Naive B cell (primary cell): ENCODE results near the gene ALPI. TPM values are rescaled to one million over a fixed set of nuclear protein-coding genes. Genes with fewer than 3 reads are reported as not detected.
A peak's percentile ranks its signal among the peaks of the same experiment; 100 is the strongest.
"Not testable (repeated sequence)": the region's sequence is repeated elsewhere in the genome, so short reads cannot be mapped to it uniquely, and the experiment has no call there.

Experiments
- ATAC-seq, 2 donors: fragments of 150-1000 bp; cut with Tn5 transposase; 2 replicates each; pipeline ENCODE4 v1.10.0; 2021; ENCODE audit warnings: low read depth in 2 of 2, mild to moderate bottlenecking in 2 of 2, moderate library complexity in 2 of 2
- DNase-seq: peaks from one replicate; pipeline ENCODE4 v3.0.0; 2022
- H3K27ac Mint-ChIP-seq, 6 donors: one replicate each; pipeline ENCODE4 v1.8.0; 2020 to 2022; ENCODE audit warnings: mild to moderate bottlenecking in 6 of 6, mixed read lengths in 6 of 6, moderate library complexity in 5 of 6, inconsistent platforms in 2 of 6
- H3K27me3 Mint-ChIP-seq, 3 donors: one replicate each; pipeline ENCODE4 v1.8.0; 2021 to 2022; ENCODE audit warnings: mixed read lengths in 3 of 3, mild to moderate bottlenecking in 1 of 3
- H3K36me3 Mint-ChIP-seq, 2 donors: one replicate each; pipeline ENCODE4 v1.8.0; 2020 to 2022; ENCODE audit warnings: mixed read lengths in 2 of 2, inconsistent platforms in 1 of 2, mild to moderate bottlenecking in 1 of 2
- H3K4me1 Mint-ChIP-seq, 3 donors: one replicate each; pipeline ENCODE4 v1.8.0; 2020 to 2022; ENCODE audit warnings: mixed read lengths in 3 of 3, inconsistent platforms in 1 of 3, mild to moderate bottlenecking in 1 of 3, moderate library complexity in 1 of 3
- H3K4me3 Mint-ChIP-seq, 8 donors: one replicate each; pipeline ENCODE4 v1.8.0; 2020 to 2022; ENCODE audit warnings: mild to moderate bottlenecking in 8 of 8, mixed read lengths in 8 of 8, moderate library complexity in 8 of 8, inconsistent platforms in 2 of 8
- H3K9me3 Mint-ChIP-seq, 7 donors: one replicate each; pipeline ENCODE4 v1.8.0; 2020 to 2022; ENCODE audit warnings: mixed read lengths in 7 of 7, mild to moderate bottlenecking in 5 of 7, inconsistent platforms in 2 of 7, moderate library complexity in 1 of 7
- polyA plus RNA-seq, 6 donors: library from polyadenylated mRNA; unstranded; fragments of 300-500 nt; fragmentation: Illumina TruSeq; gene quantifications; one replicate each; pipeline ENCODE4 v1.2.3, GENCODE V29; 2021; ENCODE audit warnings: low read depth in 6 of 6

Gene ALPI
- polyA plus RNA-seq, 6 donors from 2014 or later = not detected

DNA sequence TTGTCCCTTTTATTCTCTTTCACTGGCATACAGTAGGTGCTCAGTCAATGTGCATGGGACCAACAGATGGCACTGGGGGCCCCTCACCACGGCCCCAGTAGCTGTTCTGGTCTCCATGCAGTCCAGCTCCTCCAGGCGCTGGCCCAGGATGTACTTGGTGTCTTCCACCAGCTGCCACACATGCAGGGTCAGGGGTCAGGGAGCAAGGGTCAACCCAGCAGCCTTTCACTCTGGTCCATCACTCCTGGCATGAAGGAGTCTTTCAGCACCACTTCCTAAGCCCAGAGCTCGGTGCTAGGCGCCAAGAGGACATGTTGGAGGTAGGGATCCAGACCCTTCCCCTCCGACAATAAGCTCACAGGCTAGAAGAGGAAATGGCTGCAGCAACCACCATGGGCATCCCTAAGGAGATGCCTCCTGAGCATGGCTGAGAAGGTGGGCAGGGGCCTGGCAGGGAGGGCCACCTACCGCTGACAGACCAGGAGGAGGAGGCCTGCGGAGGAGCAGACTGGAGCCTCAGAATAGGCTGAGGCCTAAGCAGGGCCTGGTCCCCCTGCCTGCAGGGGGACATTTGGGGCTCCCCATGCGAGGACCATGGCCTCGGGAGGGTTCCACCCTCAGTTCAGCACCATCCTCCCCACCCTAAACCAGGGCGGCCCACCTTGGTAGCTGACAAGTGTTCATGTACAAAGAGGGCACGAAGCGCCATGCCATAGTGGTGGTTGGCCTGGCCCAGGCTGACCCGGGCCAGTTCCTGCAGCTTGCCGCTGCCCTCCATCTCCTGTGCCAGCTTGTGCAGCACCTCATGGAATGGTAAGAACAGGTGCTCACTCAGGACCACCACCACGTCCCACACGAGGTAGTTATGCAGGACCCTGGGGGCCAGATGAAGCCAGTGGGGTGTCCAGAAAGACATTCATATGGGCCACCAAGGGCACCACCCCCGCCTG lies 39.2 kb upstream of the ALPI start:
- H3K36me3 Mint-ChIP-seq = peaks cover 0 to 3% of the 10 kb centered on the region in 2 donors
- ATAC-seq (no peak), DNase-seq (no peak)
- peak overlapping the region in 1 of 8 donors; percentile 21 for H3K4me3 Mint-ChIP-seq
- H3K9me3 Mint-ChIP-seq = peaks cover 0 to 2% (median 2%) of the 10 kb centered on the region in 7 donors
- H3K27ac Mint-ChIP-seq = no peak overlapping the region
- H3K4me1 Mint-ChIP-seq = peaks cover 10 to 31% (median 25%) of the 10 kb centered on the region in 3 donors
- H3K27me3 Mint-ChIP-seq = peaks cover 27 to 80% (median 44%) of the 10 kb centered on the region in 3 donors

GRCh38 chr2:232417489-232417888 lies 38.5 kb upstream of the ALPI start:
- Mint-ChIP-seq H3K4me3 (no peak overlapping the region), H3K36me3 (peaks cover under 1 to 10% of the 10 kb centered on the region in 2 donors), H3K27me3 (peaks cover 30 to 85% (median 51%) of the 10 kb centered on the region in 3 donors), H3K9me3 (peaks cover 0 to 9% (median 3%) of the 10 kb centered on the region in 7 donors), H3K4me1 (peaks cover 12 to 29% (median 22%) of the 10 kb centered on the region in 3 donors), H3K27ac (no peak overlapping the region)
- ATAC-seq (no peak), DNase-seq (no peak)

DNA sequence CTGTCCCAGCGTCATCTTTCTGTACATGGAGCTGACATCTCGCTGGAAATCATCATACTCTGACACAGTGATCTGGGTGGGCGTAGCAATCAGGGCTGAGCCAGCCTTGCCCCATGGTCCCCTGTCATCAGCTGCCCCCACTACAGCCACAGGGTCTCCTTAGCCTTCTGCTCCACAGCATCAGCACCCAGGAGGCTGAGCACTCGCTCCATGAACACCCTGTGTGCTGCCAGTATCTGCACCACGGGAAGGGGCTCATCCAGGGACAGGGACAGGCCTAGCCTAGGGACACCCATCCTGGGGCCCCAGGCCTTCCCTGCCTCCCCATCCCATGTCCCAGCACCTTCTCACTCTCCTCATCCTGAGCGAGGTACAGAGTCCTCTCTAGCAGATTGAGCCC lies 37.9 kb upstream of the ALPI start:
- peak overlapping the region in 7 of 8 donors; percentile 21 to 91 (median 73) for H3K4me3 Mint-ChIP-seq
- DNase-seq = no peak
- peaks cover 2 to 15% (median 6%) of the 10 kb centered on the region in 7 donors for H3K9me3 Mint-ChIP-seq
- H3K27me3 Mint-ChIP-seq = peaks cover 33 to 86% (median 57%) of the 10 kb centered on the region in 3 donors
- H3K36me3 Mint-ChIP-seq = peaks cover 4 to 15% of the 10 kb centered on the region in 2 donors
- H3K4me1 Mint-ChIP-seq = peaks cover 12 to 25% (median 17%) of the 10 kb centered on the region in 3 donors
- no peak for ATAC-seq
- no peak overlapping the region for H3K27ac Mint-ChIP-seq

GRCh38 chr2:232418466-232419244 lies 37.3 kb upstream of the ALPI start:
- peaks cover 39 to 88% (median 59%) of the 10 kb centered on the region in 3 donors for H3K27me3 Mint-ChIP-seq
- H3K4me3 Mint-ChIP-seq = peak overlapping the region in 7 of 8 donors; percentile 21 to 91 (median 73)

DNA sequence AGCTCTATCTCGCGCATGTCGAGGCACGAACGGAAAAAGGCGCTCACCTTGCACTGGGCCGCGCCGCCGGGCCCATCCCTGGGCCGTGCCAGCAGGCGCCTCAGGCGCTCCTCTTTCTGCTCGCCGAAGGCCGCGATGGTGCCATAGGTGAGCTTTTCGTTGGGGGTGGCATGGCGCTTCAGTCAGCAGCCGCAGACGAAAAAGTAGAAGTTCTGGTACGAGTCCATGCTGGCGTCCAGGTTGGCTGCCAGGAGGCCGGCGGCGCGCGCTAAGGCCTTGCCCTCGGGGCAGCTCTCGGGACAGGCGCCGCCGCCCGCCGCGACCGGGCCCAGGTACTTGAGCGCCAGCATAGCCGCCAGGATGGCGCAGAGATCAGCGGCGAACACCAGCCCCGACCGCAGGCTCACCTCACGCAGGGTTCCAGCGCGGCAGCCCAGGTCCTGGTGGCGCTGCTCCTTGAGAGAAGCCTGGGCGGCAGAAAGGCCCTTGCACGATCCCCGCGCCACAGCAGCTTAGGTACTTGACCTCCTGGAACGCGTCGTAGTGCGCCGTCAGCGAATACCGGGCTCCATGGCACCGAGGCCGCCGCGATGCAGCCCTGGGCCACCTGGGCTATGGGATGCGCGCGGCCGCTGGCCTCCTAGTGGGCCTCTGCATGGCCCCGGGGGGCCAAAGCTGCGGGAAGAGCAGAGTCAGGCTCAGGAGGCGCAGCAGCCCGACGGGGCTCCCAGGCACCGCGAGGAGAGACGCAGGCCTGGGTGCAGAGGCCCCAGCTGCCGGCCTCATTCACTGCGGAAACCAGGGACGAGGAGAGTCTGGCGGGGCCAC lies 36.5 kb upstream of the ALPI start:
- Mint-ChIP-seq H3K4me3 (peak overlapping the region in 5 of 8 donors; percentile 53 to 78 (median 67)), H3K27me3 (peaks cover 39 to 86% (median 58%) of the 10 kb centered on the region in 3 donors), H3K9me3 (peaks cover 2 to 22% (median 8%) of the 10 kb centered on the region in 7 donors), H3K4me1 (peaks cover 12 to 18% (median 13%) of the 10 kb centered on the region in 3 donors), H3K27ac (no peak overlapping the region), H3K36me3 (peaks cover 4 to 15% of the 10 kb centered on the region in 2 donors)
- ATAC-seq = no peak
- no peak for DNase-seq

More at GRCh38 chr2:232418466-232419244, 37.3 kb upstream of the ALPI start:
- no peak for DNase-seq
- peak in 1 of 2 donors; percentile 45 for ATAC-seq
- Mint-ChIP-seq H3K9me3 (peaks cover 2 to 19% (median 7%) of the 10 kb centered on the region in 7 donors), H3K27ac (no peak overlapping the region), H3K4me1 (peaks cover 12 to 19% (median 13%) of the 10 kb centered on the region in 3 donors), H3K36me3 (peaks cover 4 to 15% of the 10 kb centered on the region in 2 donors)

- peaks cover 2 to 22% (median 8%) of the 10 kb centered on the region in 7 donors for H3K9me3 Mint-ChIP-seq
- H3K4me3 Mint-ChIP-seq = peak overlapping the region in 5 of 8 donors; percentile 15 to 53 (median 42)
- H3K36me3 Mint-ChIP-seq = peaks cover 4 to 15% of the 10 kb centered on the region in 2 donors
- DNase-seq (no peak), ATAC-seq (no peak)
- peaks cover 41 to 84% (median 61%) of the 10 kb centered on the region in 3 donors for H3K27me3 Mint-ChIP-seq
- H3K4me1 Mint-ChIP-seq = peaks cover 12 to 18% (median 13%) of the 10 kb centered on the region in 3 donors
- H3K27ac Mint-ChIP-seq = no peak overlapping the region
These were observed 35.9 kb upstream of the ALPI start for GRCh38 chr2:232420073-232420454.

DNA sequence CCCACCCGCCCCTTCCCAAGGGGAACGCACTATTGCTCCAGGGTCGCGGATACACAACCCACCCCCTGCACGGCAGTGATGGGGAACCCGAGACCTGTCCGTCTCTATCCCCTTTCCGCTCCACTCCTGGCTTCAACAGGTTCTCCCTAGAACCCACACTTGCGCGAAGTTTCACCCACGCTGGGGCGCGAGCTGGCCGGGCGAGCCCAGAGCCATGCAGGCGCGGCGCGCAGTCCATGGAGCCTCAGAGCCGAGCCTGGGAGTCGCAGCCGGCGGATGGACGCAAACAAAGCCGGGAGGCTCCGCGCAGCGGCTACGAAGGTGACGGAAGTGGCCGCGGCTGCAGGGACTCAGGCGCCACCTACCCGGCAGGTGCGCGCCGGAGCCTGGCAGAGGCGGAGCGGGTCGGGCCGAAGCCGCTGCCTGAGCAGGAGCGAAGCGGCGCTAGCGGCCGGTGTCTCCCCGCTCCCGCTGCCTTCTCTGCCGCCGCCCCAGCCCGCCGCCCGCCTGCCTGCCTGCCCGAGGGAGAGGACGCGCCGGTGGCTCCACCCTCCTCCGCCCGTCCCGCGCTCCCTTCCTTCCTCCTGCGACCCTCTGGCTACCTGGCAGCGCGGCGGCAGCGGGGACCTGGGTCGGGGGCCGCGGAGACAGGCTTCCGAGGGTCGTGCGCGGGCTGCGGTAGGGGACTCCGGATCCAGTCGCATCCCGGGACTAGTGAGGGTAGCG lies 35.3 kb upstream of the ALPI start:
- Mint-ChIP-seq H3K4me1 (peaks cover 12 to 18% (median 13%) of the 10 kb centered on the region in 3 donors), H3K36me3 (peaks cover 4 to 15% of the 10 kb centered on the region in 2 donors), H3K4me3 (peak overlapping the region in 6 of 8 donors; percentile 25 to 56 (median 49)), H3K27ac (no peak overlapping the region), H3K9me3 (peaks cover 2 to 22% (median 8%) of the 10 kb centered on the region in 7 donors), H3K27me3 (peaks cover 41 to 84% (median 61%) of the 10 kb centered on the region in 3 donors)
- DNase-seq = no peak
- ATAC-seq = peak in 1 of 2 donors; percentile 43

- peaks cover 4 to 15% of the 10 kb centered on the region in 2 donors for H3K36me3 Mint-ChIP-seq
- H3K4me1 Mint-ChIP-seq = peaks cover 12 to 18% (median 13%) of the 10 kb centered on the region in 3 donors
- peak overlapping the region in 1 of 6 donors; percentile 3 for H3K27ac Mint-ChIP-seq
- peak overlapping the region in 6 of 8 donors; percentile 49 to 78 (median 60) for H3K4me3 Mint-ChIP-seq
- no peak for ATAC-seq
- H3K27me3 Mint-ChIP-seq = peaks cover 40 to 78% (median 56%) of the 10 kb centered on the region in 3 donors
- DNase-seq = no peak
- peaks cover 2 to 22% (median 8%) of the 10 kb centered on the region in 7 donors for H3K9me3 Mint-ChIP-seq
These were observed 34.7 kb upstream of the ALPI start for GRCh38 chr2:232421189-232421785.

GRCh38 chr2:232422051-232422450 lies 33.9 kb upstream of the ALPI start:
- Mint-ChIP-seq H3K9me3 (peaks cover 2 to 22% (median 8%) of the 10 kb centered on the region in 7 donors), H3K4me1 (peaks cover 12 to 18% (median 13%) of the 10 kb centered on the region in 3 donors), H3K4me3 (peak overlapping the region in 6 of 8 donors; percentile 22 to 76 (median 54)), H3K27me3 (peaks cover 40 to 71% (median 56%) of the 10 kb centered on the region in 3 donors), H3K36me3 (peaks cover 4 to 15% of the 10 kb centered on the region in 2 donors), H3K27ac (no peak overlapping the region)
- ATAC-seq (no peak), DNase-seq (no peak)

GRCh38 chr2:232422996-232423395 lies 33.0 kb upstream of the ALPI start:
- not testable (repeated sequence) for H3K4me3 Mint-ChIP-seq
- H3K36me3 Mint-ChIP-seq = peaks cover 4 to 15% of the 10 kb centered on the region in 2 donors

GRCh38 chr2:232423407-232423806 lies 32.5 kb upstream of the ALPI start:
- not testable (repeated sequence) for ATAC-seq
- H3K27ac Mint-ChIP-seq = peak overlapping the region in 2 of 6 donors; percentile 9 to 31
- peaks cover 35 to 58% (median 50%) of the 10 kb centered on the region in 3 donors for H3K27me3 Mint-ChIP-seq

More at GRCh38 chr2:232422996-232423395, 33.0 kb upstream of the ALPI start:
- peaks cover 39 to 62% (median 54%) of the 10 kb centered on the region in 3 donors for H3K27me3 Mint-ChIP-seq
- H3K27ac Mint-ChIP-seq = peak overlapping the region in 1 of 6 donors; percentile 9
- H3K9me3 Mint-ChIP-seq = peaks cover 2 to 22% (median 8%) of the 10 kb centered on the region in 7 donors
- peaks cover 11 to 18% (median 12%) of the 10 kb centered on the region in 3 donors for H3K4me1 Mint-ChIP-seq
- not testable (repeated sequence) for DNase-seq, ATAC-seq

More at GRCh38 chr2:232423407-232423806, 32.5 kb upstream of the ALPI start:
- H3K36me3 Mint-ChIP-seq = peaks cover 4 to 15% of the 10 kb centered on the region in 2 donors
- H3K4me1 Mint-ChIP-seq = peaks cover 7 to 14% (median 9%) of the 10 kb centered on the region in 3 donors
- H3K4me3 Mint-ChIP-seq, DNase-seq: not testable (repeated sequence)
- H3K9me3 Mint-ChIP-seq = peaks cover 2 to 22% (median 8%) of the 10 kb centered on the region in 7 donors
